NB4 (cell line): ENCODE measurements around the gene IRF3.

Experiments
- DNase-seq: peaks from one replicate; pipeline ENCODE4 v3.0.0; 2010; ENCODE audit warnings: low read depth
- H3K4me3 ChIP-seq: one replicate; pipeline ENCODE4 v1.5.1; 2011; ENCODE audit warnings: mild to moderate bottlenecking, low read depth, low read length, moderate library complexity
- CTCF ChIP-seq: IDR thresholded peaks from one replicate; pipeline ENCODE4 v1.5.1; 2012; ENCODE audit warnings: low read depth, low read length
- MYC ChIP-seq: IDR thresholded peaks from 2 replicates; pipeline ENCODE4 v1.6.1; 2011; ENCODE audit warnings: low read depth, low read length
- POLR2A ChIP-seq: IDR thresholded peaks from 2 replicates; pipeline ENCODE4 v1.6.1; 2011; ENCODE audit warnings: mild to moderate bottlenecking; ENCODE audit not compliant: insufficient read length; ENCODE audit errors: extremely low read depth
- TF ChIP-seq, protein P1 (sequence below): IDR thresholded peaks from 2 replicates; pipeline ENCODE4 v1.6.1; 2011; ENCODE audit warnings: low read depth, low read length

The IRF3 gene

GRCh38 chr19:49687566-49688316 lies 22.1 kb upstream of the IRF3 start:
- H3K4me3 ChIP-seq, result no peak overlapping the region
- no peak for DNase-seq
- TF ChIP-seq MYC (no peak), POLR2A (no peak), CTCF (no peak)
- TF ChIP-seq, protein P1, sequence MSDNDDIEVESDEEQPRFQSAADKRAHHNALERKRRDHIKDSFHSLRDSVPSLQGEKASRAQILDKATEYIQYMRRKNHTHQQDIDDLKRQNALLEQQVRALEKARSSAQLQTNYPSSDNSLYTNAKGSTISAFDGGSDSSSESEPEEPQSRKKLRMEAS, result no peak

DNA sequence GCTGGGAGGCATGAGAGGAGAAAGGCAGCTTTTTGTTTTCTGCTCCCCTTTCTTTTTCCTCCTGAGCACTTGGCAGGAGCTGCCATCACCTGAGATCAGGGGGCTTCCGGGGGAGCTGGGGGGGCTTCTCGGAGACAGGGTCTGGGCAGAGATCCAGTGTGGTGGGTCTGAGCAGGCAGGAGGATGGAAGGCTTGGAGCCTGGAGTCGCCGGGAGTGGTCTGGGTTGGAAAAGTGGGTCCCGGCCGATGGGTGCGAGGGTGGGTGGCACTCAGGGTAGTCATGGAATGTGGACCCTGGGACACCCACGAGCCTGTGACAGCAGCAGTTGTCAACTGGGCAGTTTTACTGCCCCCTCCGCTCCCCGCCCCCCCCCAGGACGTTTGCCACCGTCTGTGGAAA lies 21.5 kb upstream of the IRF3 start:
- H3K4me3 ChIP-seq, result no peak overlapping the region
- DNase-seq, result no peak
- TF ChIP-seq CTCF (no peak), POLR2A (no peak), MYC (no peak)
- TF ChIP-seq, protein P1, result no peak

DNA sequence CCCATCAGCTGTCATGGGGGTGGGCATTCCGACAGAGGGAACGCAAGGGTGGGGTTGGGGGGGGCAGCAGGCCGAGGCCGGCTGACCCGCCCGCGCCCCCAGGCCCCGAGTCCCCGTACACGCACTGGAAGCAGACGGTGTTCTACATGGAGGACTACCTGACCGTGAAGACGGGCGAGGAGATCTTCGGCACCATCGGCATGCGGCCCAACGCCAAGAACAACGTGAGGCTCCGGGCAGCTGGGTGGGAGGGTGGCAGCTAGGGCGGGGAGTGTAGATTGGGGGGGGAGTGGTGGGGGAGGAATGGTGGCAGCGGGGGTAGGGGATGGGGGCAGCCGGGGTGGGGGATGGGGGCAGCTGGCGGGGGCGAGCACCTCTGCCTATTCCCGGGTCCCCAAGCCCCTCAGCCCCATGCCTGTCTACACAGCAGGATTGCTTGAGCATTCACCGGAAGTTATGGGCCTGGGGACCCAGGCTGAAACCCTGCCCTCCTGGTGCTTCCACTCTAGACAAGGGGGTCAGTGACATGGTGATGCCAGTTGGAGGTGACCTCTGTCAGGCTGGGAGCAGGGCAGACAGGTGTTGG lies 20.9 kb upstream of the IRF3 start:
- no peak overlapping the region for H3K4me3 ChIP-seq
- DNase-seq, result no peak
- TF ChIP-seq CTCF (no peak), POLR2A (no peak), MYC (no peak)
- TF ChIP-seq, protein P1, result no peak

DNA sequence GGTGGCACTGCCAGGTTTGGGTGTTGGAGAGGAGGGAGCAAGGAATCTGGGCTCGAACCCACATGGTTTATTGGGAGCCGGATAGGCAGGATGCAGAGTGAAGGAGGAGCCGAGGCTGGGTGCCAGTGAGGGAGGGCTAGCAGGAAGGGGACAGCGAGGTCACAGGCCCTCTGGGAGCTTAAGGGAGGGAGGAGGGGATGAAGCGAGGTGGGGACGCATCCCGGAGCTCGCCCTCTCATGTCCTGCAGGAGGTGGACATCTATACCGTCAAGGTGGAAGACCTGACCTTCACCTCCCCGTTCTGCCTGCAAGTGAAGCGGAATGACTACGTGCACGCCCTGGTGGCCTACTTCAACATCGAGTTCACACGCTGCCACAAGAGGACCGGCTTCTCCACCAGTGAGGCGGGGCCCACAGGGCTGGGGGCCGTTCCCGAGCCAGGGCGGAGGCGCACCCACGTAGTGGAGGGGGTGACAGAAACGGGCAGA lies 20.2 kb upstream of the IRF3 start:
- H3K4me3 ChIP-seq, result no peak overlapping the region
- DNase-seq, result no peak
- TF ChIP-seq MYC (no peak), POLR2A (no peak), CTCF (no peak)
- TF ChIP-seq, protein P1, result no peak

GRCh38 chr19:49684983-49685553 lies 19.4 kb upstream of the IRF3 start:
- no peak overlapping the region for H3K4me3 ChIP-seq
- DNase-seq, result no peak
- no peak for TF ChIP-seq POLR2A
